ENCODE results near the gene SP100. TPM values are rescaled to one million over a fixed set of nuclear protein-coding genes. Genes with fewer than 3 reads are reported as not detected.

Gene SP100
- total and polyA plus RNA-seq, 5 experiments from 2014 or later, result 81.0 to 221 (median 174) TPM

DNA sequence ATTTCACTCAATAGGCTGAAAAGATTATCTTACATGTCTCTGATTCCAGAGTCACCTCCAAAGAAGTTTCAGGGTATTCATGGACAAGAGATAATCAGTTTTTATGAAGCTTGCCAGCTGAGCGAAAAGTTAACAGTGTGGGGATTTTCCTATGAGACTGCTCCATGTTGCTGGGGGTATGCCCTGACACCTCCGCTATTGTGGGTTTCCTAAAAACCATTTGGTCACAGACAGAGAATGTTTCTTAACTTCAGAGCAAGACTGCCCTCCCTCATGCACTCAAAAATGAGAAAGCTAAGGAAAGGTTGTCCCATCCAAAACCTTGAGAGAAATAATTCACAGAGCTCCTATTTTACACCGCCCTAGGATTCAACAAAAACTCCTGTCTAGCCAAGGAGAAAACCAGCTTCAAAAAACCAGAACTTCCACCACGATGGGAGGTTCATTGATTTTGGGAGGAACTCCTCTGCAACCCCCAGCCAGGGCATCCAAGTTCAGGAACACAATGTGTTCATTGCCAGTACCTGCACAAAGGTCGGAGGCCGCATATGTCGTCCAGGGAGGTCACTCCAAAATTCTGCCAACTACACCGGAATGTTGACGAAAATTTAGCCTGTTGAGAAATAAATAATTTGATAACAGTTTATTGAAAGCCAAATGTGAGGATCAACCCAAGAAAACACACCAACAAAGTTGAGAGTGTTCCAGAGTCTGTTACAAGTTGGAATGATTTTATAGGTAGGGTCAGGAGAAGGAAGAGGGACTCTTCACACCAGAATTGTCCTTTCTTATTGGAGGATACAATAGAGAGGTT is 104.3 kb downstream of the SP100 start:
- peaks cover 0 to 41% (median 25%) of the 10 kb centered on the region in 9 donors for H3K9me3 Mint-ChIP-seq
- peaks cover 3 to 9% (median 6%) of the 10 kb centered on the region in 4 donors for H3K4me1 Mint-ChIP-seq
- H3K27me3 Mint-ChIP-seq, result no peaks in the 10 kb centered on the region
- DNase-seq (no peak), ATAC-seq (no peak)
- H3K4me3 Mint-ChIP-seq, result no peak overlapping the region
- H3K27ac Mint-ChIP-seq, result no peak overlapping the region
- H3K36me3 Mint-ChIP-seq, result peaks cover 36 to 47% (median 43%) of the 10 kb centered on the region in 3 donors
- POLR2A ChIA-PET, result no interaction called here

DNA sequence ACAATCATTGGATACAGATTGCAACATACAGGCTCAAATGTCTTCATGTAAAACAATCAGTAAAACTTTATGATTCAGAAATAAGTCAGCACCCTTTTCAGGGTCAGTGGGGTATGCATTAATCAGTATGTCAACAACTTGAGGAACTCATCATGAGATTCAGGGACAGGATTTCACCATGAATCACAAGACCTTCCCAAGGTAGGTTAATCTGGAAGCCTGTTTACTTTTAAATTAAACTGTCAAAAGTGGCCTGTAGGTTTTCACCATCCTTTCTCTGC is 104.8 kb downstream of the SP100 start:
- POLR2A ChIA-PET, result no interaction called here
- no peaks in the 10 kb centered on the region for H3K27me3 Mint-ChIP-seq
- peaks cover 34 to 45% (median 43%) of the 10 kb centered on the region in 3 donors for H3K36me3 Mint-ChIP-seq
- peaks cover 6 to 13% (median 8%) of the 10 kb centered on the region in 4 donors for H3K4me1 Mint-ChIP-seq
- H3K4me3 Mint-ChIP-seq, result no peak overlapping the region
- H3K27ac Mint-ChIP-seq, result no peak overlapping the region
- ATAC-seq, result no peak
- DNase-seq, result no peak
- H3K9me3 Mint-ChIP-seq, result peaks cover 0 to 41% (median 25%) of the 10 kb centered on the region in 9 donors

DNA sequence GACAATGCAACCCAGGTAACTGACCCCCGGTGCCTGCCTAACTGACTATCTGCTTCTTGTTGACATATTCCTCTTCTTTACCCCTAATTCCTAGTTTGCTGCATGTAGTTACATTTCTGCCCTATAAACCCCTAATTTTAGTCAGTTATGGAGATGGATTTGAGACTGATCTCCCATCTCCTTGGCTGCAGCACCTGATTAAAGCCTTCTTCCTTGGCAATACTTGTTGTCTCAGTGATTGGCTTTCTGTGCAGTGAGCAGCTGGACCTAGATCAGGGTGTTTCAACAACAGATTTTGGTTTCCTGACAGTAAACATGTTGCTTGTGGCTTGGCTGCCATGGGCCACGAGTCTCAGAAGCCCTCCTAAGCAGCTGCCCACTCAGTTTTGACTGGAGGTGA is 105.4 kb downstream of the SP100 start:
- Mint-ChIP-seq H3K27ac (peak overlapping the region in 2 of 10 donors; percentile 5 to 48), H3K4me3 (no peak overlapping the region), H3K4me1 (peaks cover 6 to 17% (median 8%) of the 10 kb centered on the region in 4 donors), H3K27me3 (no peaks in the 10 kb centered on the region), H3K36me3 (peaks cover 30 to 43% (median 41%) of the 10 kb centered on the region in 3 donors), H3K9me3 (peaks cover 0 to 41% (median 25%) of the 10 kb centered on the region in 9 donors)
- DNase-seq, result no peak
- ATAC-seq, result no peak
- POLR2A ChIA-PET, result no interaction called here

DNA sequence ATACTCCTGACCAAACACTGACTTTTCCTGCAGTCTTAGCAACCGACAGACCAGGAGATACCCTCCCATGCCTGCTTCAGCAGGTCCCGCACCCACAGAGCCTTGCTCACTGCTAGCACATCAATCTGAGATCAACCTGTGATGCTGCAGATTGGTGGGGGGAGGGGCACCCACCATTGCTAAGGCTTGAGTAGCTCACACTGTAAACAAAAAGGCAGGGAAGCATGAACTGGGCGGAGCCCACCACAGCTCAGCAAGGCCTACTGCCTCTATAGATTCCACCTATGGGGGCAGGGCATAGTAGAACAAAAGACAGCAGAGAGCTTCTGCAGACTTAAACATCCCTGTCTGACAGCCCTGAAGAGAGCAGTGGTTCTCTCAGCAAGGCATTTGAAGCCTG is 109.7 kb downstream of the SP100 start:
- peaks cover 7 to 17% (median 11%) of the 10 kb centered on the region in 4 donors for H3K4me1 Mint-ChIP-seq
- peaks cover 9 to 51% (median 25%) of the 10 kb centered on the region in 3 donors for H3K36me3 Mint-ChIP-seq
- H3K4me3 Mint-ChIP-seq, result no peak overlapping the region
- POLR2A ChIA-PET, result no interaction called here
- DNase-seq (peak in 3 of 10 donors; percentile 7 to 62 (median 45)), ATAC-seq (no peak)
- peak overlapping the region in 1 of 10 donors; percentile 66 for H3K27ac Mint-ChIP-seq
- H3K9me3 Mint-ChIP-seq, result peaks cover 0 to 51% (median 41%) of the 10 kb centered on the region in 9 donors
- H3K27me3 Mint-ChIP-seq, result no peaks in the 10 kb centered on the region

DNA sequence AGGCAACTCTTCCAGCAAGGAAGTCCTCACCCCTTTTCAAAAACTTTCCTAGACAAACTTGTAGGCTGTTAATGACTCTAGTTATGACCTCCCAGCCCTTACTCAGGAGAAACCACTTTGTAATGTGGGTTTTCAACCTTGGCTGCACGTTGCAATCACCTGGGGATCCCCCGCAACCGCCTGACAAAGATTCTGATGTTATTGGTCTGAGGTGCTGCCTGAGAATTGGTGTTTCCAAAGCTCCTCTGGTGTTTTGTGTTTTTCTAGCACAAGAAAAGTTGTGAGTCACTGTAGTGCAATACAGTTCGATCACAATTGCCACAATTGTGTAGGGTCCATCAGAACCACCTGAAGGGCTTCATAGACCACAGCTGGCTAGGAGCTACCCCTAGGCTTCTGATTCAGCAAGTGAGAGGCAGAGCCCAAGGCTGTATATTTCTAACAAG is 121.6 kb downstream of the SP100 start:
- H3K9me3 Mint-ChIP-seq, result peaks cover 0 to 3% (median 0%) of the 10 kb centered on the region in 9 donors
- ATAC-seq (peak; percentile 62 to 65), DNase-seq (peak in 1 of 10 donors; percentile 6)
- peak overlapping the region in 9 of 10 donors; percentile 20 to 74 (median 62) for H3K27ac Mint-ChIP-seq
- H3K4me1 Mint-ChIP-seq, result peaks cover 7 to 22% (median 19%) of the 10 kb centered on the region in 4 donors
- POLR2A ChIA-PET, result no interaction called here
- H3K4me3 Mint-ChIP-seq, result peak overlapping the region in 3 of 10 donors; percentile 12 to 62 (median 20)
- H3K27me3 Mint-ChIP-seq, result no peaks in the 10 kb centered on the region
- H3K36me3 Mint-ChIP-seq, result peaks cover 19 to 44% (median 29%) of the 10 kb centered on the region in 3 donors

DNA sequence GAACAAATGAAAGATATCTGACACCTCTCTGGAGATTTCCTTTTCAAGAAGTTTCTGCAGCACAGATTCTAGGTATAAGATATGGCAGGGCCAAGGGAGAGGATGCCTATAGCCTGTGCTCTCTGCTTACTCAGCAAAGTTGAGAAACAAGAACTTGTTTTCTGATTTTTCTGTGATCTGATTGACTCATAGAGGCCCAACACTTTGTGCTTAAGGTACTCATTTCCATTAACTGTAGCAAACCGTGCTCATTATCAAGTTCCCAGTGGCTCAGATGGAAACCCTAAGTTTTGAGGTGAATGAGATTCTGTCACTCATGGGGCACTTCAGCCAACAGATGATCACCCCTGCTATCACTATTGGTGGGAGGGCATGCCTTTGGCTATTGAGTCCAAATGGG is 124.3 kb downstream of the SP100 start:
- ATAC-seq (no peak), DNase-seq (no peak)
- peaks cover 42 to 66% (median 52%) of the 10 kb centered on the region in 3 donors for H3K36me3 Mint-ChIP-seq
- H3K4me1 Mint-ChIP-seq, result peaks cover 7 to 28% (median 19%) of the 10 kb centered on the region in 4 donors
- H3K4me3 Mint-ChIP-seq, result no peak overlapping the region
- POLR2A ChIA-PET, result no interaction called here
- H3K9me3 Mint-ChIP-seq, result peaks cover 0 to 26% (median 15%) of the 10 kb centered on the region in 9 donors
- H3K27ac Mint-ChIP-seq, result peak overlapping the region in 3 of 10 donors; percentile 44 to 70 (median 56)
- no peaks in the 10 kb centered on the region for H3K27me3 Mint-ChIP-seq

DNA sequence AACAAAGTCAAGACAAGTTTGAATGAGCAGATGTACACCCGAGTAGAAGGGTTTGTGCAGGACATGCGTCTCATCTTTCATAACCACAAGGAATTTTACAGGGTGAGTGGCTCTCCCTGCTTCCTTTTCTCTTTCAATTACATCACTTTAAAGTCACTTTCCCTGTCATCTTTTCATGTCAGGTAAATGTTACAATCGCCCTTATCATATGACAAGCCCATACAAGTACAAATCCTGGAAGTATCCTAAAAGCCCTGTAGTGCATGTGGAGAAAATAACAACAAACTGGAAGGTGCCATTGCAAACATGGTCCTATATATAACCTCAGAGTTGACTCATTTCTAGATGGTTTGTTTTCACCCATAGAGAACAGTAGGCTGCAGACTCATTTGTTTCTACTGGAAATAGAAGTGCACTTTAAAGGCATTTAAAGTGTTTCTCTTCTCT is 126.0 kb downstream of the SP100 start:
- DNase-seq, result no peak
- Mint-ChIP-seq H3K4me1 (peaks cover 4 to 16% (median 7%) of the 10 kb centered on the region in 4 donors), H3K27ac (peak overlapping the region in 5 of 10 donors; percentile 4 to 68 (median 20)), H3K27me3 (no peaks in the 10 kb centered on the region), H3K36me3 (peaks cover 42 to 67% (median 52%) of the 10 kb centered on the region in 3 donors), H3K4me3 (no peak overlapping the region), H3K9me3 (peaks cover 0 to 30% (median 15%) of the 10 kb centered on the region in 9 donors)
- no peak for ATAC-seq
- POLR2A ChIA-PET, result no interaction called here

DNA sequence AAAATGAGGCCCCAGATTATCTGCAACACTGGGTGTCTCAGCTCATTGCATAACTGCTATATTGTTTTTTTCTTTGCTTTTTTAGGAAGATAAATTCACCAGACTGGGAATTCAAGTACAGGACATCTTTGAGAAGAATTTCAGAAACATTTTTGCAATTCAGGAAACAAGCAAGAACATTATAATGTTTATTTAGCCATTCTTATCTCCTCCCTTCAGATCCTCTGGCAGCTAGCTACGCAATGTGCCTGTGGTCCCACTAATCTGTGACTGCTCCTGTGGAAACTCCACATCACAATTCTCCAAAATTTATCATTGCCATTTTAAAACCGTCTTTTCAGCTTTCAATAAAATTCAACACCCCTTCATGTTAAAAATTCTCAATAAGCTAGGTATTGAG is 126.8 kb downstream of the SP100 start:
- no peak for ATAC-seq
- POLR2A ChIA-PET, result no interaction called here
- no peak for DNase-seq
- H3K4me3 Mint-ChIP-seq, result no peak overlapping the region
- H3K27me3 Mint-ChIP-seq, result no peaks in the 10 kb centered on the region
- H3K36me3 Mint-ChIP-seq, result peaks cover 42 to 67% (median 52%) of the 10 kb centered on the region in 3 donors
- peak overlapping the region in 2 of 10 donors; percentile 38 to 55 for H3K27ac Mint-ChIP-seq
- peaks cover 0 to 8% (median under 1%) of the 10 kb centered on the region in 4 donors for H3K4me1 Mint-ChIP-seq
- peaks cover 0 to 30% (median 15%) of the 10 kb centered on the region in 9 donors for H3K9me3 Mint-ChIP-seq

DNA sequence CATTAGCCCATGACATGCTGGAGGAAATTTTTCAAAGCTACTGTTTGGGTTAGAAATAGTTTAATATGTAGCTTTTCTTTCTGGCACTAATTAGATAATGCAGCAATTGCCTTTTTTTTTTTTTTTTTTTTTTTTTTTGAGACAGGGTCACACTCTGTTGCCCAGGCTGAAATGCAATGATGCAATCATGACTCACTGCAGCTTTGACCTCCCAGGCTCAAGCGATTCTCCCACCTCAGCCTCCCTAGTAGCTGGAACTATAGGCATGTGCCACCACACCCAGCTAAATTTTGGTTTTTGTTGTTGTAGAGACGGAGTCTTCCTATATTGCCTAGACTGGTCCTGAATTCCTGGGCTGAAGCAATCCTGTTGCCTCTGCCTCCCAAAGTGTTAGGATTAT is 136.2 kb downstream of the SP100 start:
- POLR2A ChIA-PET, result interaction anchor here (0.6 to 0.7 kb wide), 2 partner anchors 49 to 338 kb away, joined by 3 to 5 read pairs; no protein-coding TSS in a partner anchor
- DNase-seq (no peak), ATAC-seq (no peak)
- Mint-ChIP-seq H3K36me3 (no peaks in the 10 kb centered on the region), H3K9me3 (peaks cover 0 to 10% (median 0%) of the 10 kb centered on the region in 9 donors), H3K4me3 (no peak overlapping the region), H3K4me1 (peaks cover 3 to 16% (median 11%) of the 10 kb centered on the region in 4 donors), H3K27ac (no peak overlapping the region), H3K27me3 (no peaks in the 10 kb centered on the region)

DNA sequence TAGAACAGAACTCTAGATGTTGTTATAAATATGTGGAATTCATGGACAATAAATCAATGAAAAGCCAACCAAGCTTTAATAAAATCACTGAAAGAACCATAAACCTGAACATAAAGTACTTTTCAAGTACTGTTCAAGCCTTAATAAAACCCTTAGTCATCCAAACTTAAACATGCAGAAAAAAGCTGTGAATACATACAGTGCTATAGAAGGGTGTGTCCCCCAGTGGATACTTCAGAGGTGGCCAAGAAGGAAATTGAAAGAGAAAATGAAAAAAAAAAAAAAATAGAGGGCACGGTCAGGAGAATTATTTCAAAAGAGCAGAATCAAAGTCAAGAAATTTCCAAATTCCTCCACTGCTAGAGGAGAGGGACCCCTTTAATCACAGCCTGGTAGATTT is 141.1 kb downstream of the SP100 start:
- POLR2A ChIA-PET, result no interaction called here
- Mint-ChIP-seq H3K27me3 (no peaks in the 10 kb centered on the region), H3K36me3 (peaks cover 0 to 1% (median 0%) of the 10 kb centered on the region in 3 donors), H3K4me1 (peaks cover 3 to 16% (median 11%) of the 10 kb centered on the region in 4 donors), H3K4me3 (no peak overlapping the region), H3K27ac (no peak overlapping the region), H3K9me3 (peaks cover 0 to 10% (median 3%) of the 10 kb centered on the region in 9 donors)
- no peak for ATAC-seq
- no peak for DNase-seq

DNA sequence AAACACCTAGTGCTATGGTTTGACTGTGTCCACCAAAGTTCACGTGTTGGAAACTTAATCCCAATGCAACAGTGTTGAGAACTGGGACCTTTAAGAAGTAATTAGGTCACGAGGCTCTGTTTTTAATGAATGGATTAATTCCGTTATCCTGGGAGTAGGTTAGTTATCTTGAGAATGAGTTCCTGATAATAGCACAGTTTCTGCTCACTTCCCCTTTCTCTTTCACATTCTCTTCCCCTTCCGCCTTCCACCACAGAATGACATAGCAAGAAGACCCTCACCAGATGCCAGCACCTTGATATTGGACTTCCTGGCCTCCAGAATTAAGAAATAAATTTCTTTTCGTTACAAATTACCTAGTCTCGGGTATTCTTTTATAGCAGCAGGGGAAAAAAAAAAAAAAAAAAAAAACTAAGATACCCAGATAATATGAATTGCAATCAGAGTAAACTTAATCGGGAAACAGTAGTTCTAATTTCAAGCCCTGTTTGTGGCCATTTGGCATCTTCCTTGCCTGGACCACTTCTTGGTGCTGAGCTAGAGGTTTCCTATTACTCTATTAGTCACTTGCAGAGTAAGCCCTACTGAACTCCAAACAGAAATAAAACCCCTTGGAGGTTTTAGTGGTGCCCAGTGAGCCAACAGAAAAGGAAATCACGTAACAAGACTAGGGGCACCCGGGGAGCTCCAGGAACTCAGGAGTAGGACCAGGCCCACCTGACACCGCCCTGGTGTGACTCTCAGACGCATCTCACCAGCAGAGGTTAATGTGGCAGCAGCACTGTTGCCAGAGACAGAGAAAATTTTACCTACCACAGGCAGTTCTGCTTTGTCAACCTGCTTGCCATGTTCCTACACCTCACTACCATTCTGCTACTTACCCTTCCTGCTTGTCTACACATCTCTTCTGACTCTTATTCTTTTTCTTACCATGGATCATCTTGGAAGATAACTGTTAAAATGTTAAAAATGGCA is 149.1 kb downstream of the SP100 start:
- Mint-ChIP-seq H3K27ac (peak overlapping the region in 2 of 10 donors; percentile 29 to 64), H3K27me3 (no peaks in the 10 kb centered on the region), H3K36me3 (peaks cover 0 to 6% (median 0%) of the 10 kb centered on the region in 3 donors), H3K9me3 (peaks cover 0 to 5% (median 0%) of the 10 kb centered on the region in 9 donors), H3K4me1 (peaks cover 0 to 26% (median 4%) of the 10 kb centered on the region in 4 donors), H3K4me3 (peak overlapping the region in 1 of 10 donors; percentile 50)
- ATAC-seq (no peak), DNase-seq (no peak)
- POLR2A ChIA-PET, result interaction anchor here (0.6 kb wide), 1 partner anchor 567 kb away, joined by 4 read pairs; no protein-coding TSS in a partner anchor

DNA sequence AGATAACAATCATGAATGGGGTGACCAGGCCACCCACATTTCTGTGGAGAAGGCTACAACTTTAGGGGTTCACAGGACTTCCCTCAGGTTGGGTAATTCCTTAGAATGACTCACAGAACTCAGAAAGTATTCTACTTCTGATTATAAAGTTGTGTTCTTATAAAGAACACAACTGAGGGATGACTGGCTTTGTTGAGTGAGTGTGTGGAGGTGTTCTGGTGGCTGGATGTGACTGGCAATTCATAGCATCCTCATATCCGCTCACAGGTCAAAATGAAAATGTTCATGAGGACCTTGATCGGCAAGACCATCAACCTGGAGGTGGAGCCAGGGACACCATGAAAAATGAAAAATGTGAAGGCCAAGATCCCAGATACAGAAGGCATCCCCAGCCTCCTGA is 153.3 kb downstream of the SP100 start:
- H3K4me3 Mint-ChIP-seq, result no peak overlapping the region
- no peaks in the 10 kb centered on the region for H3K27me3 Mint-ChIP-seq
- peaks cover 2 to 30% (median 15%) of the 10 kb centered on the region in 9 donors for H3K9me3 Mint-ChIP-seq
- H3K36me3 Mint-ChIP-seq, result peaks cover 0 to 25% (median 18%) of the 10 kb centered on the region in 3 donors
- DNase-seq (no peak), ATAC-seq (no peak)
- POLR2A ChIA-PET, result no interaction called here
- peaks cover 0 to 20% (median 6%) of the 10 kb centered on the region in 4 donors for H3K4me1 Mint-ChIP-seq
- peak overlapping the region in 1 of 10 donors; percentile 14 for H3K27ac Mint-ChIP-seq
